ENCODE data around the gene EHBP1L1.

Gene EHBP1L1

GRCh38 chr11:65577756-65578109 lies 1.9 kb downstream of the EHBP1L1 start:
- peak in 1 of 14 donors; percentile 69 for DNase-seq

GRCh38 chr11:65578134-65578533 lies 2.3 kb downstream of the EHBP1L1 start:
- no peak for DNase-seq

- DNase-seq = no peak
Observed at GRCh38 chr11:65578667-65579066, 2.8 kb downstream of the EHBP1L1 start.

GRCh38 chr11:65579291-65579690 lies 3.4 kb downstream of the EHBP1L1 start:
- no peak for DNase-seq

- no peak for DNase-seq
Observed at GRCh38 chr11:65580031-65580692, 4.3 kb downstream of the EHBP1L1 start.

DNA sequence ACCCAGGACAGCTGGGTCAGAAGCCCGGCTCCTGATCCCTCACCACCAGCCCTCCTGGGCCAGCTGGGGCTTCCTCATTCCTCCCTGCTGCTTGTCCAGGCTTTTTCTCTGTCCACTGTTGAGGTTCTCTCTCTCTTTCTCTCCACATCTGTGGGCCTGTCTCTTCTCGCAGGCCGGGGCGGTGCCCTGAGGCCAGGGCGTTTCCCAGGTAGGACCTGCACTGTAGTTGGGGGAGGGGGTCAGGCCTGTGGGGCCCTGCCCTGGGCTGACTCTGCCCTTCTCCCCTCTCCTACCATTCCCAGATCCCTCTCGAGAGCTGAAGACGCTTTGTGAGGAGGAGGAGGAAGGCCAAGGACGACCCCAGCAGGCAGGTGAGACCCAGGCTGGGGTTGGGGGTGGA lies 4.9 kb downstream of the EHBP1L1 start:
- DNase-seq = no peak

DNA sequence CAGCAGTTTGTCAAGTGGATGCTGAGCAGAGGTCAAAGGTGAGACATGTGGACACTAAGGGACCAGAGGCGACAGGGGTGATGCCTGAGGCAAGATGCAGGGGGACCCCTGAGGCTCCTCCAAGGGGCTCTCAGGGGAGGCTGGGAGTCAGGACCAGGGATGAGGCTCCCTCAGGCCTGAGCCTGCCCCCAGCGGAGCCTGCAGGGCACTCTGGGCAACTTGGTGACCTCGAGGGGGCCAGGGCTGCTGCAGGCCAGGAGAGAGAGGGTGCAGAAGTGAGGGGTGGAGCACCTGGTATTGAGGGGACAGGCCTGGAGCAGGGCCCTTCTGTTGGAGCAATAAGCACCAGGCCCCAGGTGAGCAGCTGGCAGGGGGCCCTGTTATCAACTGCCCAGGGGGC lies 6.1 kb downstream of the EHBP1L1 start:
- DNase-seq = no peak

GRCh38 chr11:65583589-65583988 lies 7.7 kb downstream of the EHBP1L1 start:
- no peak for DNase-seq

DNA sequence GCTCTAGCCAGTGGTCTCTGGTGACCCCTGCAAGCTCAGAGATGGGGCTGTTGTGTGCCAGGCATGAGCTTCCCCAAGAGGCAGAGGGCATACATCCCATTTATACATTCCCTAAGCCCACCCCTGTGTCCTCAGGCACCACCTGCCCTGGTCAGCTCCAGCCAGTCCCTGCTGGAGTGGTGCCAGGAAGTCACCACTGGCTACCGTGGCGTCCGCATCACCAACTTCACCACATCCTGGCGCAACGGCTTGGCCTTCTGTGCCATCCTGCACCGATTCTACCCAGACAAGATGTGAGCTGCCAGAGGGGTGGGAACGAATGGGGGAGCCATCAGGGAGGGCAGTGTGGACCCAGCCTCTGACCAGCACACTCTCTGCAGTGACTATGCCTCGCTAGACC lies 8.3 kb downstream of the EHBP1L1 start:
- no peak for DNase-seq

- DNase-seq = peak in 1 of 14 donors; percentile 26
Observed at GRCh38 chr11:65584723-65585171, 8.9 kb downstream of the EHBP1L1 start.

GRCh38 chr11:65585396-65586246 lies 9.8 kb downstream of the EHBP1L1 start:
- DNase-seq = no peak

GRCh38 chr11:65586247-65586630 lies 10.4 kb downstream of the EHBP1L1 start:
- DNase-seq = no peak

- DNase-seq = no peak
Observed at GRCh38 chr11:65586676-65587075, 10.8 kb downstream of the EHBP1L1 start.

DNA sequence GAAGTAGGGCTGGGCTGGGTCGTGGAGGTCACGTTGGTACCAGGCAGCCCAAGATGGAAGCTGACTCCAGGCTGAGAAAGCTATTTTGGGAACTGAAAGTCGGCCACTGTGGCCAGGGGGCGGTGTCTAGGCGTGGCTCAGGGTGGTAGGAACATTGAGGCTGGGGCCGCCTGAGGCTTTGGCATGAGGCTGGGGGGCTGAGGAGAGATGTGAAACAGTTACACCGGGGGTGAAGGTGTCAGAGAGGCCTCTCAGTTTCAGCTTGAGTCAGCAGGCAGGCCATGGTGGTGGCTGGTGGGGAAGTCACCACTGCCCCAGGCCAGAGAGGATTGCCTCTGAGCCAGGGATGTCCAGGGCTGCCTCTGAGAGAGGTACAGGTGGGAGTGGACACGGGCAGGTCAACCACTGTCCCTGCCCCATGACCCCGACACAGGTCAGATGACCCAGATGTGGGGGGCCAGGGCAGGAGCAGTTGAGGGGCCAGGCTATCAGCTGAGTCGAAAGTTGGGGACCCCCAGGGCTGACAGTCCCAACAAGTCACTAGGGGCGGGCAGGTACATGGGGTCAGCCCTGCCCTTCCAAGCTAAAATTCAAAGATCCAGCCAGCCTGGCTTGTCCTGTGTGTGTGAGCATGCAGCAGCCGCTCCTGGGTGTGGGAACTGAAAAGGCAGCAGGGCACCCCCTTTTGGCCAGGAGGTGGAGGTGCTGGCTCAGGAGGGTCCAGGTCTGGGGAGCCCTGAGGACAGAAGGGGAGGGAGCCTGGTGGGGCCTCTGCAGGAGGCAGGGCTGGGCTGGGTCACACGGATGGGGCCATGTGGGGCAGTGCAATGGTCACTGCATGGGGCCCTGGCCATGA lies 12.6 kb downstream of the EHBP1L1 start:
- DNase-seq = peak in 3 of 14 donors; percentile 19 to 27 (median 25)

DNA sequence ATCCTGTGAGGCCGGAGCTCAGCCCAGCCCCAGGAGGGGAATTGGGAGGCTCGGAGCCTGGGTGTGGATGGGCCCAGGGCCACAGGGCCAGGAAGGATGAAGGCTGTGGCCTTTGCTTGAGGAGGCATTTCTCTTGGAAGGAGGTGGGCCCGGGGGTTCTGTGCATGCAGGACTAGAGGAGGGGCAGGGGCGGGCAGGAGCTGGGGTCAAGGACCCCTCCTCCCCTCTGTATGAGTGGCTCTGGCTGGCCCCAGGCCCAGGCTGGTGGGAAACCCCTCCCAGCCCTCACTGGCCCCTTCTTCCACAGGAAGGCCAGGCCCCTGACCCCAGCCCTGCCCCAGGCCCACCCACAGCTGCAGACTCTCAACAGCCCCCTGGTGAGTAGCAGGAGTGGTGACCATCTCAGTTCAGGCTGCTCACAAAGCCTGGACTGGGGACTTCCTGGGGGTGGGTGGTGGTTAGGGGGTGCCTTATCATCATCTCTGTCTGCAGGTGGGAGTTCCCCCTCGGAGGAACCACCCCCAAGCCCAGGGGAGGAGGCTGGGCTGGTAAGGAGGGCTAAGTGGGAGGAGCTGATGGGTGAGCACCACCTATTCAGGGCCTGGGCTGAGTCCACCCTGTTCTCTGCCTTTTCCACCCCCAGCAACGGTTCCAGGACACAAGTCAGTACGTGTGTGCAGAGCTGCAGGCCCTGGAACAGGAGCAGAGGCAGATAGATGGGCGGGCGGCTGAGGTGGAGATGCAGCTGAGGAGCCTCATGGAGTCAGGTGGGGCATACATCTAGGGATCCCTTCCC lies 13.8 kb downstream of the EHBP1L1 start:
- DNase-seq = no peak

DNA sequence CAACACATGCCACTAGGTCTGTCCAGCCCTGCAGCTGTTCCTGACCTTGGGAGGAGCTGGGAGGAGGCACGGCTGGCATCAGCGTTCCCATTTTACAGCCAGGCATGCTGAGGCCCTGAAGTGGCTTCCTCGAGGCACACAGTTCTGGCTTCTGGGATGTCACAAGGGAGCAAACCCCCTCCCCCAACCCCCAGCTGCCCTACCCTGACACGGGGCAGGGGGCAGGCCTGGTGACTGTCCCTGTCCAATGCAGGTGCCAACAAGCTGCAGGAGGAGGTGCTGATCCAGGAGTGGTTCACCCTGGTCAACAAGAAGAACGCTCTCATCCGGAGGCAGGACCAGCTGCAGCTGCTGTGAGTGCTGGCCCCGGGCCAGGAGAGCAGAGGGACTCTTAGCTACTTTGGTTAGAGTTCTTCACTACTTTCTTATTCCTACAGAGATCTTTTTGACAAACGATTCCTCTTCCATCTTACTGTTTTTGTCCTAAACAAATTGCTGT lies 14.4 kb downstream of the EHBP1L1 start:
- DNase-seq = no peak

DNA sequence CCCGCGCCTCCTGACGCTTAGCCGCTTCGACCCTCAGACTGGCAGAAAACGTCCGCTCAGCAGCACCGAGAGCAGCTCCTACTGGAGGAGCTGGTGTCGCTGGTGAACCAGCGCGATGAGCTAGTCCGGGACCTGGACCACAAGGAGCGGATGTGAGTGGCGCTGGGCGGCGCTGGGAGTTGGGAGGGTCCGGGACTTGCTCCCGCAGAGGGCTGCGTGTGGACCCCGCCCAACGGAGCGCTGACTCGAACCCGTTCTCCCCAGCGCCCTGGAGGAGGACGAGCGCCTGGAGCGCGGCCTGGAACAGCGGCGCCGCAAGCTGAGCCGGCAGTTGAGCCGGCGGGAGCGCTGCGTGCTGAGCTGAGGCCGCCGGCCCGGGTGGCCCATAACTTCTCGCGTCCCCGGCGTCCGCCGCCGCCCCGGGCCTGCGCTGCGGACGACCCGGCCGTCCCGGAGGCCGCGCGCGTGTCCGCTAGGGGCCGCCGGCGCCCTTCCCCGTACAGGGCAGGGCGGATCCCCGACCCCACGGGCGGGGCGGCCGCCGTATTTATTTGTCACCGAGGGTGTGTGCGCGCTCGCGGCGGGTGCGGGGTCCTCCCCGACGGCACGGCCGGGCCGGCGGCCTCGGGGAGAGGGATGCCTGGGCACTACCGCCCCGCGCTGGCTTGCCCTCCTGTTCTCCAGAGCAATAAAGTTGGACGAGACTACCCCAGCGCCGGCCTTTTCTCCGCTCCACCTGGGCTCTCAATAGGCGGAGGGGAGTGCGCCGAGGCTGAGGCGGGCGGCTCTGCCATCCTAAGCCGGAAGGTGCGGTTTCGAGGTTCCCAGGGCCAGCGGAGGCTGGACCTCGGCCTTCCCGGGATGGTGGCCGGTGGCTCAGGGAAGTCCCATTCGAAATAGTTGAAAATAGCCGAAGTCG lies 16.3 kb downstream of the EHBP1L1 start:
- DNase-seq = no peak

DNA sequence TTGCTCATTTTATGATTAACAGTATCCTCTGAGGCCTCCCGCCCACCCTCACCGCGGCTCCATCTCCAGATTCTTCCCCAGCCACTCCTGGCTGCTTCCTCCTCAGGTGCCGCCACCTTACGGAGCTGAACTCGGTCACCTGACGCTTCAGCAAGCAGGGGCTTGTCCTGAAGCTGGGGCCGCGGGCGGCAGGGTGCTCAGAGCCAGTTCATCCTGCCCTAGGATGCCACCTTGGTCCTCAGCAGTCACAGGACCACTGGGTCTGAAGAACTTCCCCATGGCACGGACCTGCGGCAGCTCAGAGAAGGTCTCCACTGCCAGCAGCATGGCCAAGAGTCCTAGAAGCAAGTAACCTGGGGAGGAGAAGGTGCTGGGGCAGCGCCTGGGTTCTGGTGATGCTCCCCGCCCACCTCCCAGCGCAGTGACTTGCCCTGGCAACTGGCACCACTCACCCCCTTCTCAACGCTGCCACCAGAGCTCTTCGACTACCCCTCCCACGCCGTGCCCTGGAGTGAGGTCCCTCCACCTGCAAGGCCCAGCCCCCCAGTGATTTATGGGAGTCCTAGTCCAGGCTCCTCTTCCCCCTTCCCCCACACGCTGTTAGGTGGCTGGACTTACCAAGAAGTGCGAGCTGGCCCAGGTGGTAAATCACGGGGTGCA lies 17.1 kb downstream of the EHBP1L1 start:
- no peak for DNase-seq

GRCh38 chr11:65593518-65594414 lies 17.9 kb downstream of the EHBP1L1 start:
- peak in 12 of 14 donors; percentile 13 to 87 (median 65) for DNase-seq
